OCI-LY1 (cell line): ENCODE results near the gene GNG2.

Source experiments
- H2AFZ ChIP-seq: fragments of 200-600 bp; sonication (generic), shearing (Covaris generic); 2 replicates; pipeline ENCODE4 v1.6.0; 2014; ENCODE audit warnings: antibody characterized with exemption, mild to moderate bottlenecking, low read length
- H3F3A ChIP-seq: fragments of 200-600 bp; sonication (generic), shearing (Covaris generic); 2 replicates; pipeline ENCODE4 v1.6.0; 2014; ENCODE audit warnings: mild to moderate bottlenecking, antibody characterized with exemption, low read length, moderate library complexity; ENCODE audit not compliant: insufficient read depth
- H3K27ac ChIP-seq: fragments of 200-600 bp; sonication (generic); 2 replicates; pipeline ENCODE4 v1.5.1; 2014; ENCODE audit warnings: low read length, mixed run types, mild to moderate bottlenecking, low read depth; ENCODE audit not compliant: poor library complexity, severe bottlenecking
- H3K27me3 ChIP-seq: fragments of 200-600 bp; sonication (generic); 2 replicates; pipeline ENCODE4 v1.6.0; 2014; ENCODE audit warnings: antibody characterized with exemption, mild to moderate bottlenecking, low read length, moderate library complexity; ENCODE audit not compliant: insufficient read depth
- H3K36me3 ChIP-seq: fragments of 200-600 bp; sonication (generic); 2 replicates; pipeline ENCODE4 v1.6.1; 2014; ENCODE audit warnings: mild to moderate bottlenecking, antibody characterized with exemption, low read length, moderate library complexity, mixed read lengths; ENCODE audit not compliant: insufficient read depth
- H3K4me1 ChIP-seq: fragments of 200-600 bp; sonication (generic); 2 replicates; pipeline ENCODE4 v1.5.1; 2014; ENCODE audit warnings: mild to moderate bottlenecking, low read length, moderate library complexity; ENCODE audit not compliant: insufficient read depth, severe bottlenecking
- H3K4me2 ChIP-seq: fragments of 200-600 bp; sonication (generic), shearing (Covaris generic); 2 replicates; pipeline ENCODE4 v1.6.1; 2014; ENCODE audit warnings: low read length
- H3K4me3 ChIP-seq: fragments of 200-600 bp; sonication (generic); 2 replicates; pipeline ENCODE4 v1.5.1; 2014; ENCODE audit warnings: low read length, low read depth, mild to moderate bottlenecking, mixed read lengths; ENCODE audit not compliant: poor library complexity, severe bottlenecking
- H3K79me2 ChIP-seq: fragments of 200-600 bp; shearing (Covaris generic); 2 replicates; pipeline ENCODE4 v1.6.1; 2016; ENCODE audit warnings: mixed run types, low read length, mixed read lengths; ENCODE audit not compliant: insufficient read depth
- H3K9ac ChIP-seq: fragments of 200-600 bp; sonication (generic), shearing (Covaris generic); 2 replicates; pipeline ENCODE4 v1.6.1; 2014; ENCODE audit warnings: mild to moderate bottlenecking, low read length, mixed read lengths
- H3K9me2 ChIP-seq: fragments of 200-600 bp; sonication (generic), shearing (Covaris generic); 2 replicates; pipeline ENCODE4 v1.6.1; 2014; ENCODE audit warnings: low read depth, mild to moderate bottlenecking, low read length, mixed read lengths
- H3K9me3 ChIP-seq: fragments of 200-600 bp; shearing (Covaris generic); 2 replicates; pipeline ENCODE4 v1.6.1; 2014; ENCODE audit warnings: low read length, mixed read lengths
- H4K20me1 ChIP-seq: fragments of 200-600 bp; sonication (generic), shearing (Covaris generic); 2 replicates; pipeline ENCODE4 v1.6.0; 2016; ENCODE audit warnings: mild to moderate bottlenecking, low read length; ENCODE audit not compliant: insufficient read depth
- EZH2 ChIP-seq: fragments of 200-600 bp; sonication (generic), shearing (Covaris generic); IDR thresholded peaks from 2 replicates; pipeline ENCODE4 v1.8.0; 2017; ENCODE audit warnings: borderline replicate concordance, mixed run types, mild to moderate bottlenecking, antibody characterized with exemption, low read length, moderate library complexity, mixed read lengths
- TF ChIP-seq, protein P1 (sequence below): fragments of 200-600 bp; sonication (generic), shearing (Covaris generic); IDR thresholded peaks from 2 replicates; pipeline ENCODE4 v1.5.1; 2017; ENCODE audit warnings: mild to moderate bottlenecking, antibody characterized with exemption, low read length, moderate library complexity, mixed read lengths

Gene GNG2

DNA sequence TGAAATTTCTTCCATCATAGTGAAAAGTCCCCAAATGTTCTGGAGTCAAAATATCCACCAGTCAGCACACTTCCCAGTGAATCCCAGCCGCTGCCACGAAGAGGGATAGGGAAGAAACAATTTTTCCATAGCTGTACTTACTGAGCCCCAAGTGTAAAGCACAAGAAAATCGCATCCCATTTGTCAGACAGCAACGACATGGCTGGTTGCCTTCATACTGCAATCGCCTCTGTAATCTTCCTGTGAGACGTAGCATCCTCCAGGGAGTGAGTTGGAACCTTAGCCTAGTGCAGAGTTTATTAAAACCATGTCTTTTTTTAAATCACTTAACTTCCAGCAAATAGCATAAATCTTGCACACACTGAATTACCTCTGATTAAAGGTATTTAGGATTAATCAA lies 56.8 kb downstream of the GNG2 start:
- H3K27me3 ChIP-seq = no peaks in the 10 kb centered on the region
- no peaks in the 10 kb centered on the region for H4K20me1 ChIP-seq
- no peaks in the 10 kb centered on the region for H3K36me3 ChIP-seq
- H3K4me3 ChIP-seq = no peak overlapping the region
- H3K4me1 ChIP-seq = no peaks in the 10 kb centered on the region
- no peak overlapping the region for H2AFZ ChIP-seq
- no peaks in the 10 kb centered on the region for H3K9me2 ChIP-seq
- no peaks in the 10 kb centered on the region for H3F3A ChIP-seq
- H3K27ac ChIP-seq = no peak overlapping the region
- no peaks in the 10 kb centered on the region for H3K79me2 ChIP-seq
- no peak for TF ChIP-seq EZH2
- TF ChIP-seq, protein P1, sequence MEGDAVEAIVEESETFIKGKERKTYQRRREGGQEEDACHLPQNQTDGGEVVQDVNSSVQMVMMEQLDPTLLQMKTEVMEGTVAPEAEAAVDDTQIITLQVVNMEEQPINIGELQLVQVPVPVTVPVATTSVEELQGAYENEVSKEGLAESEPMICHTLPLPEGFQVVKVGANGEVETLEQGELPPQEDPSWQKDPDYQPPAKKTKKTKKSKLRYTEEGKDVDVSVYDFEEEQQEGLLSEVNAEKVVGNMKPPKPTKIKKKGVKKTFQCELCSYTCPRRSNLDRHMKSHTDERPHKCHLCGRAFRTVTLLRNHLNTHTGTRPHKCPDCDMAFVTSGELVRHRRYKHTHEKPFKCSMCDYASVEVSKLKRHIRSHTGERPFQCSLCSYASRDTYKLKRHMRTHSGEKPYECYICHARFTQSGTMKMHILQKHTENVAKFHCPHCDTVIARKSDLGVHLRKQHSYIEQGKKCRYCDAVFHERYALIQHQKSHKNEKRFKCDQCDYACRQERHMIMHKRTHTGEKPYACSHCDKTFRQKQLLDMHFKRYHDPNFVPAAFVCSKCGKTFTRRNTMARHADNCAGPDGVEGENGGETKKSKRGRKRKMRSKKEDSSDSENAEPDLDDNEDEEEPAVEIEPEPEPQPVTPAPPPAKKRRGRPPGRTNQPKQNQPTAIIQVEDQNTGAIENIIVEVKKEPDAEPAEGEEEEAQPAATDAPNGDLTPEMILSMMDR = no peak
- H3K9ac ChIP-seq = no peak overlapping the region
- H3K4me2 ChIP-seq = no peak overlapping the region
- no peaks in the 10 kb centered on the region for H3K9me3 ChIP-seq

DNA sequence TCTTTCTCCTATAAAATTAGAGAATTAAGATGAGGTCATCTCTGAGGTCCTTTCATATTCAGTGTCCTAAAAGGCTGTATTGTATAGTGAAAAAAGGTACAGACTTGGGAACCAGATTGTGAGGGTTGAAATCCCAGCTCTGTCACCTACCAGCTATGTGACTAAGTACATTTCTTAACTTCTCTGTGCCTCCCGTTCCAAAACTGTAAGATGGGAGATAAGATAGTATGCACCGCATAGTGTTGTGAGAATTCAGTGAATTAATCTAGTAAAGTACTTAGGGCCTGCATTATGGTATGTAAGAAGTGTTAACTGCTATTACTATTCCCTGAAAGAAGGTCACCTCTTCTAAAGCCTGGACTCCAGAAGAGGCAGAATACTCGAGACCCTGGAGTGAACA lies 60.6 kb downstream of the GNG2 start:
- H3K36me3 ChIP-seq = no peaks in the 10 kb centered on the region
- H4K20me1 ChIP-seq = no peaks in the 10 kb centered on the region
- no peaks in the 10 kb centered on the region for H3K27me3 ChIP-seq
- no peaks in the 10 kb centered on the region for H3K79me2 ChIP-seq
- H3K9me2 ChIP-seq = no peaks in the 10 kb centered on the region
- H3K9ac ChIP-seq = no peak overlapping the region
- H3K4me1 ChIP-seq = no peaks in the 10 kb centered on the region
- H2AFZ ChIP-seq = no peak overlapping the region
- H3K27ac ChIP-seq = no peak overlapping the region
- H3K9me3 ChIP-seq = no peaks in the 10 kb centered on the region
- H3F3A ChIP-seq = no peaks in the 10 kb centered on the region
- TF ChIP-seq, protein P1 = no peak
- TF ChIP-seq EZH2 = no peak
- no peak overlapping the region for H3K4me3 ChIP-seq
- H3K4me2 ChIP-seq = no peak overlapping the region

DNA sequence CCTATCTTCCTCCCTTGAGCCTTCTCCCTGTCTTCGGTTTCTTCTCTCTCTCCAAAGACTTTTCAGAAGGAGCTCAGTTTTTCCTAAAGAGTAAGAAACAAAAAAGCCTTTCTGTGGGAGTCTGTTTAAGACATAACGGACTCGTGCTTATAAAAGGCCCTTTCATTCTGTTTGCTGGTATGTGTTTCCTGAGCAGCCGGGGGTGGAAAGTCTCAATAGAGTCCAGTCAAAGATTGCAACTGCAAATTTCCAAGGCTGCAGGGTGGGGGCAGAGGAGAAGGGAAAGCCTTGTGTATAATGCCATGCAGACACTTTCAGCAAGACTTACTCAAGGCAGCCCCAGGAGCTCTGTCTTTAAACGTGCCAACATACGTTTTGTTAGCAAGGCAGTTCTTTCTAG lies 62.2 kb downstream of the GNG2 start:
- TF ChIP-seq EZH2 = no peak
- TF ChIP-seq, protein P1 = no peak
- Histone ChIP-seq H3K27me3 (no peaks in the 10 kb centered on the region), H3K27ac (no peak overlapping the region), H3K9ac (no peak overlapping the region), H3K9me2 (no peaks in the 10 kb centered on the region), H4K20me1 (no peaks in the 10 kb centered on the region), H2AFZ (no peak overlapping the region), H3F3A (no peaks in the 10 kb centered on the region), H3K4me3 (no peak overlapping the region), H3K36me3 (no peaks in the 10 kb centered on the region), H3K4me2 (no peak overlapping the region), H3K9me3 (no peaks in the 10 kb centered on the region), H3K79me2 (no peaks in the 10 kb centered on the region), H3K4me1 (no peaks in the 10 kb centered on the region)
